ENCODE results near the gene MFAP3L. TPM values are rescaled to one million over a fixed set of nuclear protein-coding genes. Genes with fewer than 3 reads are reported as not detected.

Gene MFAP3L
- total RNA-seq, 1 experiment from 2014 or later = 6.8 TPM

DNA sequence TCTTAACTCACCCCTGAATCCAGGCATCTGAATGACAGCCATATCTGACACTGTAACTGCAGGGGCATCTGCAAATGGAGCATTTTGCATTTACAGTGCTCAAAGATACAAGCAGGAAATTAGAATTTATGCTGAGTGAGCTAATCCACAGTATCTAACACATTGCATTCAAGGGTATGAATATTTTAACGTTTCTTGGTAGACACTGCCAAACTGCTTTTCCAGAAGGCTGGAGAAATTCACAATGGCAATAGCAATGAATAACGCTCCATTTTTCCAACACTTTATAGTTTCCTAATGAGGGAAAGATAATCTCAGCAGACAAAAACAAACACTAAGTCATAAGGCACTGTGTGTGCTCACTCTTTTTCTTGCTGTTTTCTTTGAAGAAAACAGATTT is 32.6 kb upstream of the MFAP3L start:
- Mint-ChIP-seq H3K27me3 (ENCODE audit: unreplicated experiment) (no peaks in the 10 kb centered on the region), H3K27ac (ENCODE audit: unreplicated experiment) (no peak overlapping the region), H3K4me1 (ENCODE audit: low read depth, unreplicated experiment) (no peaks in the 10 kb centered on the region), H3K9me3 (ENCODE audit: low read depth, unreplicated experiment) (no peaks in the 10 kb centered on the region), H3K4me3 (ENCODE audit: low read depth, unreplicated experiment) (no peak overlapping the region), H3K36me3 (ENCODE audit: insufficient read depth, unreplicated experiment) (no peaks in the 10 kb centered on the region)
- TF ChIP-seq, protein P1, sequence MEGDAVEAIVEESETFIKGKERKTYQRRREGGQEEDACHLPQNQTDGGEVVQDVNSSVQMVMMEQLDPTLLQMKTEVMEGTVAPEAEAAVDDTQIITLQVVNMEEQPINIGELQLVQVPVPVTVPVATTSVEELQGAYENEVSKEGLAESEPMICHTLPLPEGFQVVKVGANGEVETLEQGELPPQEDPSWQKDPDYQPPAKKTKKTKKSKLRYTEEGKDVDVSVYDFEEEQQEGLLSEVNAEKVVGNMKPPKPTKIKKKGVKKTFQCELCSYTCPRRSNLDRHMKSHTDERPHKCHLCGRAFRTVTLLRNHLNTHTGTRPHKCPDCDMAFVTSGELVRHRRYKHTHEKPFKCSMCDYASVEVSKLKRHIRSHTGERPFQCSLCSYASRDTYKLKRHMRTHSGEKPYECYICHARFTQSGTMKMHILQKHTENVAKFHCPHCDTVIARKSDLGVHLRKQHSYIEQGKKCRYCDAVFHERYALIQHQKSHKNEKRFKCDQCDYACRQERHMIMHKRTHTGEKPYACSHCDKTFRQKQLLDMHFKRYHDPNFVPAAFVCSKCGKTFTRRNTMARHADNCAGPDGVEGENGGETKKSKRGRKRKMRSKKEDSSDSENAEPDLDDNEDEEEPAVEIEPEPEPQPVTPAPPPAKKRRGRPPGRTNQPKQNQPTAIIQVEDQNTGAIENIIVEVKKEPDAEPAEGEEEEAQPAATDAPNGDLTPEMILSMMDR (IDR thresholded peaks at IDR 0.05; ENCODE audit: unreplicated experiment) = no peak
- CTCF ChIA-PET = no interaction called here
- no peak for DNase-seq
- no TSS peak for BruUV-seq (replicated peaks)
- intact Hi-C loops (cut with micrococcal nuclease; ENCODE audit: unreplicated experiment) = no loop called here

DNA sequence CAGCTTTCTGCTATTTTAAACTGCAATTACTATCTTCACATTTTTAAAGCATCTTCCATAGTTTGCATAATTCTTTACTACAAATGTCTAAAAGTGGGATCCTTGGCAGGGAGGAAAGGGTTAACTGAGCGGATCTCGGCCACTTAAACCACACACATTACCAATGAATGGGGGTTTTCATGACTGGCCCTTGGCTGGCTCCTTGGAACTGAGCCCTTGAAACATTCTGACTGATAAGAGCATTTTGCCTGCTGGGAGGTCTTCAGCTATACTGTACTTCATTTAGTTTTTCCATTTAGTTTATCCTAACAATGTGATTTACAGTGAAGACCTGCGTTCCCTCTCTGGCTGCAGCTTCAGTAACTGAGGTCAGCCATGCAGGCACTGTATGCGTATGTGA is 31.7 kb upstream of the MFAP3L start:
- no TSS peak for BruUV-seq (replicated peaks)
- Mint-ChIP-seq H3K9me3 (ENCODE audit: low read depth, unreplicated experiment) (no peaks in the 10 kb centered on the region), H3K27ac (ENCODE audit: unreplicated experiment) (no peak overlapping the region), H3K36me3 (ENCODE audit: insufficient read depth, unreplicated experiment) (no peaks in the 10 kb centered on the region), H3K27me3 (ENCODE audit: unreplicated experiment) (no peaks in the 10 kb centered on the region), H3K4me3 (ENCODE audit: low read depth, unreplicated experiment) (no peak overlapping the region), H3K4me1 (ENCODE audit: low read depth, unreplicated experiment) (no peaks in the 10 kb centered on the region)
- DNase-seq = no peak
- TF ChIP-seq, protein P1 (IDR thresholded peaks at IDR 0.05; ENCODE audit: unreplicated experiment) = no peak
- CTCF ChIA-PET = no interaction called here
- intact Hi-C loops (cut with micrococcal nuclease; ENCODE audit: unreplicated experiment) = no loop called here

DNA sequence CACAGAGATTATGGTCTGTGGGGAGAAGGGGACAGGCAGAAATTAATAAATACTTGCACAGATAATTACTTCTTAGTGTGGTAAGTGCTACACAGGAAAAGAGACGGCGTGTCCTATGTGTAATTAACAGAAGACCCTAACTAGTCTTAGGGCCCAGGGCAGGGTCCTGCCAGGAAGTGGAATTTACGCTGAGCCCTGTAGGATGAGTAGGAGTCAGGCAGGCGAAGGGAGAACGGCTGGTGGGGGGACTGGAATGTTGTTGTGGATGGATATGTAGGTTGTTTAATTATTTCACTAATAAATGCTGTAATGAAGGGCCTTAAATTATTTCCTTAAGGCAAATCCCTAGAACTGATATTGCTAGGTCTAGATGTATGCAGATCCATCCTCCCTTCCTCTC is 26.7 kb upstream of the MFAP3L start:
- CTCF ChIA-PET = interaction anchor here (0.6 kb wide), 1 partner anchor 143 kb away, joined by 3 read pairs; no protein-coding TSS in a partner anchor
- Mint-ChIP-seq H3K4me3 (ENCODE audit: low read depth, unreplicated experiment) (no peak overlapping the region), H3K9me3 (ENCODE audit: low read depth, unreplicated experiment) (no peaks in the 10 kb centered on the region), H3K27me3 (ENCODE audit: unreplicated experiment) (no peaks in the 10 kb centered on the region), H3K4me1 (ENCODE audit: low read depth, unreplicated experiment) (no peaks in the 10 kb centered on the region), H3K36me3 (ENCODE audit: insufficient read depth, unreplicated experiment) (no peaks in the 10 kb centered on the region), H3K27ac (ENCODE audit: unreplicated experiment) (no peak overlapping the region)
- intact Hi-C loops (cut with micrococcal nuclease; ENCODE audit: unreplicated experiment) = no loop called here
- no peak for DNase-seq
- BruUV-seq (replicated peaks) = no TSS peak
- TF ChIP-seq, protein P1 (IDR thresholded peaks at IDR 0.05; ENCODE audit: unreplicated experiment) = no peak

DNA sequence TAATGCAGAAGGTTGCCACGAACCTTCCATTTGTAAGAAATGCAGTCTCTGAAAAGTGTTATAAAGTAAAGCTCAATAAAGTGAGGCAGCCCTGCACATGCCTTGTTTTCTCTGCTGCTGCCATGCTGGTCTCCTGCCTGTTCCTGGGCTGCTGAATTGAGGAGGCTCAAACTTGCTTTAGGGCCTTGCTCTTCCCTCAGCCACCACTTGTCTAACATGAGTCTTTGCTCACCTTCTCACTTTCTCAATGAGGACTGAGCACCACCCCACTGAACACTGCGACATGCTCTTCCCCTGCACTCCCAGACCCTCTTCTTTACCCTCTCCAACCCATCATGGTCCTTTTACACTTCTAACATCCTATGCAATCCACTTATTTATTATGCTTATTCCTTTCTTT is 25.2 kb upstream of the MFAP3L start:
- Mint-ChIP-seq H3K36me3 (ENCODE audit: insufficient read depth, unreplicated experiment) (no peaks in the 10 kb centered on the region), H3K27ac (ENCODE audit: unreplicated experiment) (no peak overlapping the region), H3K27me3 (ENCODE audit: unreplicated experiment) (no peaks in the 10 kb centered on the region), H3K4me1 (ENCODE audit: low read depth, unreplicated experiment) (no peaks in the 10 kb centered on the region), H3K9me3 (ENCODE audit: low read depth, unreplicated experiment) (no peaks in the 10 kb centered on the region), H3K4me3 (ENCODE audit: low read depth, unreplicated experiment) (no peak overlapping the region)
- no TSS peak for BruUV-seq (replicated peaks)
- TF ChIP-seq, protein P1 (IDR thresholded peaks at IDR 0.05; ENCODE audit: unreplicated experiment) = no peak
- CTCF ChIA-PET = interaction anchor here (0.7 kb wide), 1 partner anchor 21 kb away, joined by 4 read pairs; no protein-coding TSS in a partner anchor
- no peak for DNase-seq
- intact Hi-C loops (cut with micrococcal nuclease; ENCODE audit: unreplicated experiment) = no loop called here

All from Calu3 (cell line).